ENCODE measurements around the gene RGPD6. TPM values are rescaled to one million over a fixed set of nuclear protein-coding genes. Genes with fewer than 3 reads are reported as not detected.
"Not testable (repeated sequence)": the region's sequence is repeated elsewhere in the genome, so short reads cannot be mapped to it uniquely, and the experiment has no call there.

RGPD6 gene
- total RNA-seq, 1 experiment from 2014 or later, result 38.4 TPM

DNA sequence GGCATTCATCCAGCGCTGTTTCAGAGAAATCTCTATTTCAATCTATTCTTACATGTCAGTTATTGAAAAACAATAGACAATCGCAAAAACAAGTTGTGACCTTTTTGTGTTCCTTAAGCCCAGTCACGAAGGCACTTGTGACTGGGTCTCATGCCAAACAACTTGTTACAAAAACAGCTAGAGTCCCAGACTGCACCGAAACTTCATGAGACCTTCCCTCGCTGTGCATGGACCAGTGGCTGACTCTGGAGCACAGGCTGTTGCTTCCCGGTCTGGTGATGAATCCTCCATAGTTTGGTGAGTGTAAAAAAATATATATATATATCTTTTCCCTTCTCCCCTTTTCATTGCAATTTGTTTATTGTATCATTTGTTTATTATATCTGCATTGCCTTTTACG lies 99.7 kb downstream of the RGPD6 start:
- H3K36me3 ChIP-seq (ENCODE audit: control insufficient read depth, insufficient read depth, low read length); DNase-seq (ENCODE audit: low read depth, low spot score); H3K4me1 ChIP-seq (ENCODE audit: control insufficient read depth, insufficient read depth, low read length); H3K9me3 ChIP-seq (ENCODE audit: control insufficient read depth, insufficient read depth, low read depth, low read length); intact Hi-C loops (cut with micrococcal nuclease; ENCODE audit: unreplicated experiment); H3K27ac ChIP-seq (ENCODE audit: low read length); BruUV-seq (replicated peaks); POLR2A ChIA-PET; CTCF ChIA-PET; ATAC-seq; H3K27me3 ChIP-seq (ENCODE audit: control insufficient read depth, insufficient read depth, low read length); in situ Hi-C loops (cut with HindIII; ENCODE audit: low pct_unique_long_range_greater_than_20kb, low sequenced_read_pairs); H3K4me3 ChIP-seq (ENCODE audit: low read depth in 2 of 2, low read length in 2 of 2): not testable (repeated sequence)

DNA sequence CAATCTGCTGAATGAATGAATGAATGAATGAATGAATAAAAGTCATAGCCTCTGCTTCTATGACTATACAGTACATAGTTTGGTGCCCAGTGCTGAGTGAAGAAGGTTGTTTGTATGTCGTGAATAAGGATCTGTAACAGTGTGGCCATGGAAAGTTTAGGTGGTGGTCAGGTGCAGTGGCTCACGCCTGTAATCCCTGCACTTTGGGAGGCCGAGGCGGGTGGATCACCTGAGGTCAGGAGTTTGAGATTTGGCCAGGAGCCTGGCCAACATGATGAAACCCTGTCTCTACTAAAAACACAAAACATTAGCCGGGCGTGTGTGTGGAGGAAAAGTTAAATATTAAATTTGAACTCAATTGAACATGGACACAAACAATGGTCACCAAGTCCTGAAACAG lies 100.1 kb downstream of the RGPD6 start:
- ATAC-seq; H3K4me1 ChIP-seq (ENCODE audit: control insufficient read depth, insufficient read depth, low read length); POLR2A ChIA-PET; BruUV-seq (replicated peaks); H3K4me3 ChIP-seq (ENCODE audit: low read depth in 2 of 2, low read length in 2 of 2); in situ Hi-C loops (cut with HindIII; ENCODE audit: low pct_unique_long_range_greater_than_20kb, low sequenced_read_pairs); H3K36me3 ChIP-seq (ENCODE audit: control insufficient read depth, insufficient read depth, low read length); H3K27me3 ChIP-seq (ENCODE audit: control insufficient read depth, insufficient read depth, low read length); H3K9me3 ChIP-seq (ENCODE audit: control insufficient read depth, insufficient read depth, low read depth, low read length); intact Hi-C loops (cut with micrococcal nuclease; ENCODE audit: unreplicated experiment); CTCF ChIA-PET; H3K27ac ChIP-seq (ENCODE audit: low read length); DNase-seq (ENCODE audit: low read depth, low spot score): not testable (repeated sequence)

DNA sequence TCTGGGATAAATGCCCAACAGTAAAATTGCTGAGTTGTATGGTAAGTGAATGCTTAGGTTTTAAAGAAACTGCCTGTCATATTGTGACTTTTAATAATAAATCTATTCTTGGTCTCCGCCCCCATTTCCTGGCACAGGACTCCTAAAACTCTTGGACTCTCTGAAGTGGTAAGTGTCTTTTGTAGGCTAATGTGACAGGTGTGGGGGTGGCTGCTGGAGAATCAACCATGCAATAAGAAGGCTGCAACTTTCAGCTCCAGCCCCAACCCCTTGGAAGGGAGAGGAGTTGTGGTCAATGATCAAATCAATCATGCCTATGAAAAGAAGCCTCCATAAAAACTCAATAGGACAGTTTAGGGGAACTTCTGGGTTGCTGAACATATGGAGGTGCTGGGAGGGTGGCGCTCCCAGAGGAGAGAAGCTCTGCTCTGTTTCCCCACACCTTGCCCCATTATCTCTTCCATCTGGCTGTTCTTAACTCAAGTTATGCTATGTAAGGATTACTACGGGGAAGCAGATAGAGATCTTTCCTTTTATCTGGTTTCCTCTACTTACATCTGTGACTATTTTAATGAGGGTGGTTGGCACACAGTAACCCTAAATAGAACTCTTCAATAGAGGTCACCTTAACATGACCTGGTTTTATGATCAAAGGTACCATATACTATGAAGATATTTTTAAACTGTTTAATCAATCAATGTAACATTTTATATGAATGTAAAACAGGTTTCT lies 101.2 kb downstream of the RGPD6 start:
- H3K27ac ChIP-seq (ENCODE audit: low read length); POLR2A ChIA-PET; CTCF ChIA-PET; H3K27me3 ChIP-seq (ENCODE audit: control insufficient read depth, insufficient read depth, low read length); intact Hi-C loops (cut with micrococcal nuclease; ENCODE audit: unreplicated experiment); ATAC-seq; H3K36me3 ChIP-seq (ENCODE audit: control insufficient read depth, insufficient read depth, low read length); in situ Hi-C loops (cut with HindIII; ENCODE audit: low pct_unique_long_range_greater_than_20kb, low sequenced_read_pairs); H3K4me1 ChIP-seq (ENCODE audit: control insufficient read depth, insufficient read depth, low read length); H3K9me3 ChIP-seq (ENCODE audit: control insufficient read depth, insufficient read depth, low read depth, low read length); BruUV-seq (replicated peaks); DNase-seq (ENCODE audit: low read depth, low spot score); H3K4me3 ChIP-seq (ENCODE audit: low read depth in 2 of 2, low read length in 2 of 2): not testable (repeated sequence)

DNA sequence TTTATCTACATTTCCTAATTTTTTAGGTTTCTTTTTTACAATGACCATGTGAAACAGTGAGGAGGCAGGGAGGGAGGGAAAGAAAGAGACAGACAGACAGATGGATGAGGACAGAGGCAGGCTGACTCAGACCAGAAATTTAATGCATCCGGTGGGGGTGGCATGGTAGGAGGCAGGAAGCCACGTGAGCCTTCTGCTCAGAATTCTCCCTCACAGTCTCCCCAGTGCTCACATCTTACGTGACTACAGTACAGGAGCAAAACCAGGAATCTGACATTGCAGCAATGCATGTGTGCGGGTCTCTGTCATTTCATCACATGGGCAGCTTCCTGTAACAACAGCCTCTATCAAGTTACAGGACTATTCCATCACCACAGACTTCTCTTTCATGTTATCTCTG lies 102.1 kb downstream of the RGPD6 start:
- intact Hi-C loops (cut with micrococcal nuclease; ENCODE audit: unreplicated experiment); H3K36me3 ChIP-seq (ENCODE audit: control insufficient read depth, insufficient read depth, low read length); H3K9me3 ChIP-seq (ENCODE audit: control insufficient read depth, insufficient read depth, low read depth, low read length); H3K4me3 ChIP-seq (ENCODE audit: low read depth in 2 of 2, low read length in 2 of 2); H3K27ac ChIP-seq (ENCODE audit: low read length); in situ Hi-C loops (cut with HindIII; ENCODE audit: low pct_unique_long_range_greater_than_20kb, low sequenced_read_pairs); H3K4me1 ChIP-seq (ENCODE audit: control insufficient read depth, insufficient read depth, low read length); H3K27me3 ChIP-seq (ENCODE audit: control insufficient read depth, insufficient read depth, low read length); BruUV-seq (replicated peaks); POLR2A ChIA-PET; CTCF ChIA-PET; DNase-seq (ENCODE audit: low read depth, low spot score): not testable (repeated sequence)
- ATAC-seq, result peak; percentile 54; the same call in 1 of the 2 replicates

DNA sequence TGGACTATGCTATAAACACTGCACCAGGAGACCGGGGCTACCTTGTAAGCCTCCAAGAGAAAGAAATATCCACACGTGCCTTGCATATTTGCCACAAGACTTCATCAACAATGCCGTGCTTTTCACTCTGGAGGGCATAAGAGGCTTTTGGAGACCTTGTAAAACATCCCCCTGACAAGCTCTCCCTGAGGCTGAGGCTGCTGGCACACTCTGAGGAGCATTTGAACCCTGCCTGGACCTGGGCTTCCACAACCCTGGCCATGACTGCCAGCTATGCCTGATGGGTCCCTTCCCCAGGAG lies 104.0 kb downstream of the RGPD6 start:
- H3K27ac ChIP-seq (ENCODE audit: low read length); H3K36me3 ChIP-seq (ENCODE audit: control insufficient read depth, insufficient read depth, low read length); H3K9me3 ChIP-seq (ENCODE audit: control insufficient read depth, insufficient read depth, low read depth, low read length); POLR2A ChIA-PET; in situ Hi-C loops (cut with HindIII; ENCODE audit: low pct_unique_long_range_greater_than_20kb, low sequenced_read_pairs); intact Hi-C loops (cut with micrococcal nuclease; ENCODE audit: unreplicated experiment); H3K27me3 ChIP-seq (ENCODE audit: control insufficient read depth, insufficient read depth, low read length); CTCF ChIA-PET; ATAC-seq; DNase-seq (ENCODE audit: low read depth, low spot score); H3K4me3 ChIP-seq (ENCODE audit: low read depth in 2 of 2, low read length in 2 of 2); H3K4me1 ChIP-seq (ENCODE audit: control insufficient read depth, insufficient read depth, low read length); BruUV-seq (replicated peaks): not testable (repeated sequence)

DNA sequence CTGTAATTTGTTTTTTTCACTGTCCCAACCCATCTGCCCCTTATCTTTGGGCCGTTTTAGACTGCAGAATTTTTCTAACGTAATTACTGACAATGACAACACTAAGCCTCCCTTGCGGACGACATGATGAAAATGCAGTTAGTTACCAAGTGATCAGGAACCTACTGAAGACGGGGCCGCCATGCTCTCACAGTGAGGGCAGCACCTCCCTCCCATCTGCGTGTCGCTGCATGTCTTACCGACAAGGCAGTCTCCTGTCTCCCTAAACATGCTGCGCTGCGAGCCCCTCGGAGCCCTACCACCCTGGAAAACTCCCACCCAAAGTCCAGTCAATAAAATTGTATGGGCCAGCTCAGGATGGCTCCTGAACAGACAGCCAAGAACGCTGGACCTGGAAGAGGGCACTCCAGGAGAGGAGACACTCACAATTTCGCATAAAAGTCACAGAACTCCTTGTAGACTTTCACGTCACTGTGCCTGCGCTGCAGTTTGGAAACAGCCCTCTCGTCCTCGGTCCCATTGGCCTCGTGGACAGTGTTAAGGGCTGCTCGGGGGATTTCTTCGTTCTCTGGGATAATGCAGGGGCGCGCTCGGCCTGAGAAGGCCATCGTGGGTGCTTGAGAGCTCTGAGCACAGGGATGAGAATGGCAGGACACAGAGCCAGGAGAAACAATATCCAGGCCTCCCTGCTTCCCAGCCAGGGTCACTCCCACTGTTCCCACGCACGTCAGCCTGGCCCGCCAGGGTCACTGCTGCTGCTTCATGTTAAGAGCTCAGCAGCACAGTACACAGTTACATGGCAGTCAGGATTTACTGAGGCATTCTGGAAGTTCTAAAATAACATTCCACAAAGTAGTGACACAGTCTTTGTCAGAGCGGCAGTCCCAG lies 104.6 kb downstream of the RGPD6 start, which contains the start of gene LIMS4:
Gene LIMS4, minus strand, starts transcription at position 646 of the 888 bp plus-strand sequence. Its CDS starts 38 bp downstream, at position 608.
- CTCF ChIA-PET; DNase-seq (ENCODE audit: low read depth, low spot score); H3K27me3 ChIP-seq (ENCODE audit: control insufficient read depth, insufficient read depth, low read length); H3K4me3 ChIP-seq (ENCODE audit: low read depth in 2 of 2, low read length in 2 of 2); in situ Hi-C loops (cut with HindIII; ENCODE audit: low pct_unique_long_range_greater_than_20kb, low sequenced_read_pairs); H3K9me3 ChIP-seq (ENCODE audit: control insufficient read depth, insufficient read depth, low read depth, low read length); BruUV-seq (replicated peaks); H3K27ac ChIP-seq (ENCODE audit: low read length); H3K4me1 ChIP-seq (ENCODE audit: control insufficient read depth, insufficient read depth, low read length); POLR2A ChIA-PET; intact Hi-C loops (cut with micrococcal nuclease; ENCODE audit: unreplicated experiment); H3K36me3 ChIP-seq (ENCODE audit: control insufficient read depth, insufficient read depth, low read length): not testable (repeated sequence)
- ATAC-seq, result peak; percentile 77

DNA sequence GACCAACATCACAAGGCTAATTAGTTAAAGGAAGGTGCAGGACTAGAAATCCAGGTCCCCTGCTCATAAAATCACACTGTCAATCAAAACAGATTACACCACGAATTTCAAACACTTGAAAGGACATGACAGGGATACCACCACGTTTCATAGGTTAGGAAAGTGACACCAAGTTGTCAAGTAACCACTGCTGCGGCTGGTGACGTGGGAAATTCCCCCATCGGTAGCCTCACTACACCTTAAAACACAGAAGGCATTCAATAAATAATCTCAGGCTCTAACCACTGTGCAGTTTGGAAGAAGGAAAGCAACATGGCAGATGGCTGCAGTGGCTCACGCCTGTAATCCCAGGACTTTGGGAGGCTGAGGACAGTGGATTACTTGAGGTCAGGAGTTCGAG lies 108.1 kb downstream of the RGPD6 start:
- intact Hi-C loops (cut with micrococcal nuclease; ENCODE audit: unreplicated experiment); ATAC-seq; H3K4me1 ChIP-seq (ENCODE audit: control insufficient read depth, insufficient read depth, low read length); DNase-seq (ENCODE audit: low read depth, low spot score); H3K9me3 ChIP-seq (ENCODE audit: control insufficient read depth, insufficient read depth, low read depth, low read length); H3K27ac ChIP-seq (ENCODE audit: low read length); H3K4me3 ChIP-seq (ENCODE audit: low read depth in 2 of 2, low read length in 2 of 2); BruUV-seq (replicated peaks); POLR2A ChIA-PET; in situ Hi-C loops (cut with HindIII; ENCODE audit: low pct_unique_long_range_greater_than_20kb, low sequenced_read_pairs); CTCF ChIA-PET; H3K27me3 ChIP-seq (ENCODE audit: control insufficient read depth, insufficient read depth, low read length); H3K36me3 ChIP-seq (ENCODE audit: control insufficient read depth, insufficient read depth, low read length): not testable (repeated sequence)

All from Panc1 (cell line).